ENCODE measurements around the gene UFSP2.

DNA sequence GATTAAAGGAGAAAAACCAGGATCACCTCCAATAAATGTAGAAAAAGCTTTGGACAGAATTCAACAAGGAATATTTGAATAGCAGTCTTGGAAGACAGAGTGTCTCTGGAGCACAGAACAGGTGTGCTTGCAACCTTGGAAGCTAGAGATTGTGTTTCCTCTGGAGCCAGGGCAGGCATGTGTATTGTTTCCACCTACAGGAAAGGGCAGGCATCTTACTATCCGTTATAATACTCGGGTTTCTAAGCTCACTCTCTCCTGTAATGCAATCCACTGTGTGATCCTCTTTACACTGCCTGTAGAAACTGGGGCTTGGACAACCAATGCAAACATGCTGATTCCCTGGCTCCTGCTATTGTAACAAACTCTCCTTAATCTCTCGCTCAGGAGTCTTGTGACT lies 31.4 kb upstream of the UFSP2 start:
- TF ChIP-seq, protein P1, sequence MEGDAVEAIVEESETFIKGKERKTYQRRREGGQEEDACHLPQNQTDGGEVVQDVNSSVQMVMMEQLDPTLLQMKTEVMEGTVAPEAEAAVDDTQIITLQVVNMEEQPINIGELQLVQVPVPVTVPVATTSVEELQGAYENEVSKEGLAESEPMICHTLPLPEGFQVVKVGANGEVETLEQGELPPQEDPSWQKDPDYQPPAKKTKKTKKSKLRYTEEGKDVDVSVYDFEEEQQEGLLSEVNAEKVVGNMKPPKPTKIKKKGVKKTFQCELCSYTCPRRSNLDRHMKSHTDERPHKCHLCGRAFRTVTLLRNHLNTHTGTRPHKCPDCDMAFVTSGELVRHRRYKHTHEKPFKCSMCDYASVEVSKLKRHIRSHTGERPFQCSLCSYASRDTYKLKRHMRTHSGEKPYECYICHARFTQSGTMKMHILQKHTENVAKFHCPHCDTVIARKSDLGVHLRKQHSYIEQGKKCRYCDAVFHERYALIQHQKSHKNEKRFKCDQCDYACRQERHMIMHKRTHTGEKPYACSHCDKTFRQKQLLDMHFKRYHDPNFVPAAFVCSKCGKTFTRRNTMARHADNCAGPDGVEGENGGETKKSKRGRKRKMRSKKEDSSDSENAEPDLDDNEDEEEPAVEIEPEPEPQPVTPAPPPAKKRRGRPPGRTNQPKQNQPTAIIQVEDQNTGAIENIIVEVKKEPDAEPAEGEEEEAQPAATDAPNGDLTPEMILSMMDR (IDR thresholded peaks at IDR 0.05), result no peak
- no peak for TF ChIP-seq POLR2A (IDR thresholded peaks at IDR 0.05)
- no peak for TF ChIP-seq POLR2AphosphoS5 (IDR thresholded peaks at IDR 0.05)

All from breast epithelium (tissue), 3 donors.